ENCODE data around the gene RALGPS1.
A peak's percentile ranks its signal among the peaks of the same experiment; 100 is the strongest.

The RALGPS1 gene

DNA sequence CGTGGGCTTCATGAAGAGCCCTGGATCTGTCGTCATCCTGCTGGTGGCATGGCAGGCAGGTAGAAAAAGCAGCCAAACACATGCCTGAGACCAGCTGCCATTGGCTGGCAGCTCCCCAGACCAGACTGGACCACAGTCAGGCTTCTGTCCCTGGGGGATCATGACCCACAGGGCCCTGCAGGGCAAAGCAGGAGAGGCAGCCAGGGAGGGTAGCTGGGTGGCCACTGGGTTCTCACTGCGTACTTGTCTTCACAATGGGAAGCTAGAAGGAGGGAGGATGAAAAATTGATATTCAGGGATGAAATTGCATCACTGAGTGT, 282.2 kb downstream of the RALGPS1 start:
- DNase-seq = no peak

DNA sequence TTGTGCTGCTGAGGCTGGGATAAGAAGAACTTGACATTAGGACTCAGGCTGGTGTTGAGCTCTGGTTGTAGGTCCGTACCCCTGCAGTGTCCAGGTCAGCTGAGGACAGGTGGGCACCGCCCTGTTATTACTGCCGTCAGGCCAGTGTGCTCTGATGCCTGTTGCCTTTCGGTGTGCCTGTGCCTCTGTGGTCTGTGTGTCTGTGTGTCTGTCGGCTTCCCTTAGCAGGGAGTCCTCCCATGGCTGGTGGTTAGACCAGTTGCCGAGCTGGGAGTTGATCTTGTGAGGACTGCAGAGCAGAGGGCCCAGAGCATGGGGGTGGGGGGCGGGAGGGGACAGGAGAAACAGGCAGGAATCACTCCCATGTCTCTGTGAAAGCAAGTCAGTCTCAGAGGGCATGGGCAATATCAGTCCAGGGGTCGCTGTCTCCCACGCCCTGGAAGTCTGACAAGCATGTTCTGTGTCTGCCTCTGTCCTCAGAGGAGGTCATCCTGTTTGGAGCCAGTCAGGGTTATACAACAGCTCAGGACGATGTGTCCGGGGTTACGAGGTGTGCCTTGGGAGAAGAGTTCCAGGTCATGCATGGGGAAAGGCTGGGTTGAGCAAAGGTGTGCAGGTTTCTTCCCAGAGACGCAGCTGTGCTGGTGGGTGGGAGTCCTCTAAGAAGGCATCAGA, 282.7 kb downstream of the RALGPS1 start:
- no peak for DNase-seq

DNA sequence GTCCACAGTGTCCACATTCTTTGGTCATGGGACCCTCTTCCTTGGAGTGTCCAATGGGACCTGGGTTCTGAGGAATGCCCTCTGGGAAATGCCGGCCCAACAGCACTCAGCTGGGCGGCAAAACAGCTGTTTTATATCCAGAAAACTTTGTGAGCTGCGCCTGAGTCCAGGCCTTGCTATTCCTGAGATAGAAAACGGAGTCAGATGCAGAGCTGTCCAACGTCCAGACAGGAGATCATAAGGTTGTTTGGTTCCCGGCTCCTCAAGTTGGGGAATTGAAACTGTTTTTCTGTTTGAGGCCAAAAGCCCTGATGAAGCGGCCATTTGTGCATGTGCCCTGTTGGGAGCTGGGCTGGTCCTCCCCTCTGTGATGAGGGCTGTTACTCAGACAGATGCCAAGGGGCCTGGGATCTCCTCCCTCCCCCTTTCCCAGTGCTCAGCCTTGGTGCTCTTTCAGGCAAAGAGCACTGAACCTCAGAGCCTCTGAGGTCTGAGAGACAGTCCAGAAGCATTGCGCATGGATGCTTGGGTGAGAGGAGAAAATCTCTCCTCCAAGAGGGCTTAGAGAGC, 283.4 kb downstream of the RALGPS1 start:
- no peak for DNase-seq

DNA sequence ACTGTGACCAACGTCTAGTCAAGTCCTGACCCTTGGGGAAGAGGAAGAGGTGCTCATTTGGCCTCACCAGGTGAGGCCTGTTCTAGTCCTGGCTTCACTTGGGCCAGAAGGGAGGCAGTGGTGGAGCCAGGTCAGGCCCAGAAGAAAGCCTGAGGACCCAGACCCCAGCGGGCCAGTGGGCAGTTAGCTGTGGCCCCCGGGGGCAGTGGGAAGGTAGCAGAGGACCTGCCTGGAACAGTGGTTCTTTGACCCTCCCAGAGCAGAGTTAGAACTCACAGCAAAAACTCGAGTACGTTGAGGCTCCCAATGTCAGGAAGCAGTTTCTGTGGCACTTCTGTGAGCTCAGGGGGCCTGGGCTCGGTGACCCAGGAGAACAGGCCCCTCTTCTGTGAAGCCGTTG, 284.0 kb downstream of the RALGPS1 start:
- DNase-seq = no peak

DNA sequence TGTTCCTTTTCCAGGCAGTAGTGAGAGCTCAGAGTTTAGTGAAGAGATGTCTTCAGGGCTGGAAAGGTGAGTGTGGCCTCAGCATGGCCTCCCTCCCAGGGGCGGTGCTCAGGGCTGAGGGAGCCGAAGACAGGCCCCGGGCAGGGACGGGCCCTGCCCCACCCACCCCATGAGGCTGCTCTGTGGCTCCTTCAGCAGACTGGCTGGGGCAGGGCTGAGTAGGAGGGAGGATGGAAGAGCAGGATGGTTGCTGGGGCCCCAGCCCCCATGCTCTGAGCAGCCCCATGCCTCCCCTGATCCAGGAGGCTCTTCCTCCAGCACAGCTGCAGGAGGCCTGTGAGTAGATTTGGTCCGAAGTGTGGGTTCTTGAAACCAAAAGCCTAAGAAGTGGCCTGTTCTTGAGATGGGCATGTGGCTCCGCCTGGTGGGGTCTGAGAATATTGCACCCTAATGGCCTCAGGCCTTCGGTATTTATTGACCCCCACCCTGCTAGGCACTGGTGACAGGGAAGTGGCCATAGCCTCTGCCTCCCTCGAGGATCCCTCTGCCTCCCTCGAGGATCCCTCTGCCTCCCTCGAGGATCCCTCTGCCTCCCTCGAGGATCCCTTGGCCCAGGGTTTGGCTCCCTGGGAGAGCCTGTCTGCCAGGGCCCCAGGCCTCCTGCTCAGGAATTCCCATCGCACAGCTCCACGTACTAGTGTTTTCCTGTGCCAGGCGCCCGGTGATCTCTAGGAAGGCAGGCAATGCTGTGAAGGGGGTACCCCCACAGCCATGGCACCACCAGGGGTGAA, 284.6 kb downstream of the RALGPS1 start:
- DNase-seq = peak; percentile 62 to 77

- no peak for DNase-seq
Observed at GRCh38 chr9:127200106-127200862, 285.7 kb downstream of the RALGPS1 start.

DNA sequence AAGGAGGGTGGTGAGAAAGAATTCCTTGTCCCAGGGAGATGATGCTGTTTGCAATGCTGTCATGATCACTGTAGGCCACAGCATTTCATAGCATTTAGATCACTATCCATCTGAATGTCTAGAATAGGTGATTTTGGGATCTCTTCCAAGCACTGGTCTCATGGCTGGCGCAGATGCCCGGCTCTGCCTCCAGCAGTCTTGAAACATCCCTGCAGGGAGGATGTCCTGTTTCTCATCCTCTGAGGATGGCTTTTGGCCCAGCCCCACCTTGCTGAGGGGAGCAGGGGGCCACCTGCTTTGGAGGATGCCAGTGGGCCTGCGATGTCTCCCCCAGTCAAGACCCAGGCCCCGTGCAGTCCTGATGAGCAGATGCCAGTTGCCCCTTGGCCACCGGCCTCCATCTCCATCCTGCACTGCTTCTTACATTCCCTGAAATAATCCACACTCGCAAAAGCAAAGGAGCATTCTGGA, 286.5 kb downstream of the RALGPS1 start:
- no peak for DNase-seq

DNA sequence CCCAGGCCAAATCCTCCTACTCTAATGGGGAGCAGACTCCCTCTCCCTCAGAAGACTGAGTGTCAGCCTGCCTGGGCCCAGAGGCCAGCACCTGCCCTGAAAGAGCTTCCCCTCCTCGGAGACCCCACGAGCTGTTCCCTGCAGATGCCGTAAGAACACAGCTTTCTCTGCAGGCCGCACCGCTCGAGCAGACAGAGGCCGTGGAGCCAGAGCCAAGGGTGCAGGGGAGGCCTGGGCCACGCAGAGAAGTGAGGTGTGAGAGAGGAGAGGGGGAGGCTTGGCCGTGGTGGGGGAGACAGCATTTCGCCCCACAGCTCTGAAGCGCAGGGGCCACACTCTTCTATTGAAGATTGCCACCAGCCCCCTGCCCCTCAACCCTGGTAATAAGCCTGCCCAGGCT, 287.1 kb downstream of the RALGPS1 start:
- no peak for DNase-seq

DNA sequence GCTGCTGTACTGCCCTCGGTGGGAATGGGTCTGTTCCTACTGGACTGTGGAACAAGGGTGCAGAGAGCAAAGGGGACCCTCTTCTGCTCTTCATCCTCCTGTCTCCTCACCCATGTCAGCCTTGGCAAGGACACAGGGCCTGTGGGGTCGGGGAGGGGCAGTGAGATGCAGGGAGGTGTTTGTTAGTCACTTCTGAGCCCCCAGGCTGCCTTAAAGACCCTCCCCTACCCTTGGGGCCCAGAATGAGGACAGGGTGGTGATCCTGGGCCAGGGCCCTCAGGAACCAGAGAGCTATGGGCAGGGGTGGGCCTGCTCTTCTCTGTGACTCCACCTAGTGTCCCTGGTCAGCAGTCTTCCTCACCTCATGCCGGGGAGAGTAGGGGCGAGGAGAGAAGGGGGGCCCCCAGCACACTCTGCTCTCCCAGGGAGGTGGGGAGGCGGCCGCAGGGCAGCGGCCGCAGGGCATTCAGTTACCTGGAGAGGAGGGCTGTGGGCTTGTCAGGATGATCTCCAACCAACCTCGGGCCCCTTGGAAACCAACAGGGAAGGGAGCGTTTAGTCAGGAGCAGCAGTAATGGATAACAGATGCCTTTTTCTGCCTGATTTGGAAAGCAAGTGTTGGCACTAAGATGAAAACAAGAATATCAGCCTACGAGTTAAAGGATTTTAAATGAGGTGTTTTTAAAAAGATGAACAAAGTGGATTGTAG, 288.0 kb downstream of the RALGPS1 start:
- no peak for DNase-seq

DNA sequence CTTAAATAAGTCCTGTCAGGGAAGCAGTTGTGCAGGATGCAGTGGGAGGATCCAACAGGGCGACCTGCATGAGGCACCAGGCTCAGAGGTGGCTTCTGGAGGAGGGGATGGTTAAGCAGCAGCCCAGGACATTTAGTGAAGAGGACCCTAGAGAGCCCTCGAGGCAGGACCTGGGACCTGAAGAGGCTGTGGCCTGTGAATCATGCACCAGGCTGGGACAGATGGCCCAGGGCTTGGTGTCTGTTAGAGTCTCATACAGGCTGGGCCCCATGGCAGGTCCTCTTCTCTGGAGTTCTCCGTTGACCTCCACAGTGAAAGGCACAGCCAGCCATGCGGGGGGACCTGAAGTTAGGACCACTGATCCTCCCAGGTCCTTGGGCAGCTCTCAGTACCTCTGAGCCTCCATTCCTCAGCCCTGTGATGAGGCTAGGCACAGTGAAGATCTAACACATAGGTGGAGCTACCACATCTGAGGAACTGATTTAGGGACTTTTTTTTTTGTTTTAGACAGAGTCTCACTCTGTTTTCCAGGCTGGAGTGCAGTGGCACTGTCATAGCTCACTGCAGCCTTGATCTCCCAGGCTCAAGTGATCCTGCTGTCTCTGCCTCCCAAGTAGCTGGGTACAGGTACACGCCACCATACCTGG, 289.2 kb downstream of the RALGPS1 start:
- no peak for DNase-seq

- no peak for DNase-seq
Observed at GRCh38 chr9:127204771-127205470, 290.3 kb downstream of the RALGPS1 start.

GRCh38 chr9:127205952-127206351, 291.4 kb downstream of the RALGPS1 start:
- no peak for DNase-seq

DNA sequence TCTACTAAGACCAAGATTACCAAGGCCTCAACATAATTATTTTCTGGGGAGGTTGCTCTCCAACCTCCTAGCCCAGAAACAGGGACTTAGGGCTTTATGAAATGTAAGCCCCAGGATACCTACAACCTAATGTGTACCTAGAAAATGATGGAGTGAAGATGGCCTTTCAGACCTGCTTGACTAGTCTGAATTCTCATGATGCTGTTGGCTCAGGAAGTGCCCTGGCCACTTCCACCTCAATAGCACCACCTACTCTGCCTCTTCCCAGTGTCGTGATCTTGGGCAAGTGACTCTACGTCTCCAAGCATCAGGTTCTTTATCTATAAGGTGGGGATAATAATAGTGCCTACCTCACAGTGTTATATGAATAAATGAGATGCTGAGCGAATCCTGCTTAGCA, 292.1 kb downstream of the RALGPS1 start:
- no peak for DNase-seq

DNA sequence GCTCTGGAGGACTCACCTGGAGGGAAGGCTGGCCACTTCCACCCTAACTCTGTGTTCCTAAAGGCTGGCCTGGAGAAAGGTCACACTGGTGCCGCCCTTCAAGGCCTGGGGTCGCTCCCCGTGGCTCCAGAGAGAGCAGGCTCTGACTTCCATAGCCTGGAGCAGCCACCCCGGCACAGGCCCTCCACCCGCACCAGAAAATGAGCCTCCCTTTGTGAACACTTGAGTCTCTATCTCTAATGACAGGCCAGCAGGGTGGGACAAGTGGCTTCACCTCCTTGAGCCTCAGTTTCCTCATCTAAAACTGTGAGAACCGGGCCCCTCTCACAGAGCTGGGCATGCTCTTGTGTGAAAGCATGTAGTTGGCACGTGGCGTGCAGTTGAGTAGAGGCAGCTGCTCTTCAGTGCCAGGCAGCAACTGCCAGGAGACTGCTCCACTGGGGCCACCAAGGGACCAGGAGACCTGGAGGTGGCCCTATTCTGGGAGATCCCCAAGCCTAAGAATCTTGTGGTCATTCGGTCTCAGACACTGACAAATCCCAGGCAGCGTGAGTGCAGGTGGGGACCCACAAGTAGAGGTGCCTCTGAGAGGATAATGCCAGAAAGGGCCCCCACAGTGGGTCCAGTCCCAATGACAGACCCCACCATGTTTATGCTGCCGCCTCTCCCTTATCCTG, 293.3 kb downstream of the RALGPS1 start:
- no peak for DNase-seq

DNA sequence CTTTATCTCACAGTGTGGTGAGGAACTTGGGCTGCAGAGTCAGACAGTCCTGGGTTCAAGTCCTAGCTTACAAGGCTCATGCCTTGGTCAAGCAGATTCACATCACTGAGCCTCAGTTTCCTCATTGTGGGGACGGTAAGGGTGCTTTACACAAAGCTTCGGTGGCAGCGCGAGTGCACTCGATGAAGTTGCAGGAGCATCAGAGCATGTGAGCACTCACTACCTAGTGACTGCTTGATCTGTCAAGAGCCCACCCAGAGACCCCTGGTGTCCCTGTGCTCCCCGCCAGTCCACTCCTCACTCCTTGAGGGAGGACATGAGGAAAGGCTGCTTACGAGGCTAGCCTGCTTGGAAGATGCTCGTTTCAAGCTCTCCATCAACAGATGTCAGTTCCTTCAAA, 293.8 kb downstream of the RALGPS1 start:
- DNase-seq = no peak

DNA sequence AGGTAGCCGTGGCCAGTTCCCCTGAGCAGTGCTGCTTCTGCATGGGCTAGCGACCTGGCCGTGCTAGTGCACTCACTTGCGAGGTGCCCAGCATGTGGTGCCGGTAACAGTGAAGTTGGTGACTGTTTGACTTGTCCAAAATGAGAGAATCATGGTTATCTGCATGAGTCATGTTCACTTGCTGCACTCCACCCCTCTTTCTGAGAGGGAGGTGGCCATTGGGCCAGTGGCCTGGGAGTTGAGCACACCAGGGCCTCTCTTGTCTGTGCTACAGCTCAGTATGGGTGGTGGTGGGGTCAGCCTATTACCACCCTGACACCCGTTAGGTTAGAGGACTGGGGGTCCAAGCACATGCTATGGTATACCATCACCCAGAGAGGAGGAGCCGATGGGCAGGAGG, 294.6 kb downstream of the RALGPS1 start:
- DNase-seq = no peak

DNA sequence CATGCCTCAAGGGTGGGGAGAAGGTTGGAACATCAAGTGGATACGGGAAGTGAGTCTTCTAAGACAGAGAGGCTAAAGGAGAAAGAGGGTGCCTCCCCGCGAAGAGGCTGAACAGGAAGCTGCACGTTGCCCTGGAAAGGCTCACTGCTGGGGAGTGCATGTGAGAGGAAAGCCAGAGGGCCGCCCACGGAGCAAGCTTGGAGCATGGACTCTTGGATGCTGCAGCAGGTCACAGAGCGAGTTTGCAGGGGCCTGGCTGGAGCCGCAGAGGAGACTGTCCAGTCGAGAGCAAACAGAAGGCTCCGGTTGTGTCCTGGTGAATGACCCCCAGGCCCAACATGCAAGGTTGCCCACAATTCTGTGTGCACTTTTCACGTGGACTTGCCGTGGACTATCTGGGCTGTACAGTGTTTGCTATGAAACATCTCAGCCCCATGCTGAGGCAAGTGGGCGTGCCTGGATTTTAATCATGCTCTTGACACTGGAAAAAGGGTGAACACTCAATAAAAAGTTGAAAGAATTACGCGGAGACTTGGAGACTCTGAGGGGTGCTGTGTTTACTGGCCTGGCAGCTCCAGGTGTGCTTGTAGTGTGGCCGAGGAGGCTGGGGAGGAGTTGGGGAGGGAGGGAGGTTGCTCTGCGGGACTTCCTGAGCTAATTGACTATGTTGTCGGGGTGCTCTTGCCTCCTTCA, 295.5 kb downstream of the RALGPS1 start:
- no peak for DNase-seq

DNA sequence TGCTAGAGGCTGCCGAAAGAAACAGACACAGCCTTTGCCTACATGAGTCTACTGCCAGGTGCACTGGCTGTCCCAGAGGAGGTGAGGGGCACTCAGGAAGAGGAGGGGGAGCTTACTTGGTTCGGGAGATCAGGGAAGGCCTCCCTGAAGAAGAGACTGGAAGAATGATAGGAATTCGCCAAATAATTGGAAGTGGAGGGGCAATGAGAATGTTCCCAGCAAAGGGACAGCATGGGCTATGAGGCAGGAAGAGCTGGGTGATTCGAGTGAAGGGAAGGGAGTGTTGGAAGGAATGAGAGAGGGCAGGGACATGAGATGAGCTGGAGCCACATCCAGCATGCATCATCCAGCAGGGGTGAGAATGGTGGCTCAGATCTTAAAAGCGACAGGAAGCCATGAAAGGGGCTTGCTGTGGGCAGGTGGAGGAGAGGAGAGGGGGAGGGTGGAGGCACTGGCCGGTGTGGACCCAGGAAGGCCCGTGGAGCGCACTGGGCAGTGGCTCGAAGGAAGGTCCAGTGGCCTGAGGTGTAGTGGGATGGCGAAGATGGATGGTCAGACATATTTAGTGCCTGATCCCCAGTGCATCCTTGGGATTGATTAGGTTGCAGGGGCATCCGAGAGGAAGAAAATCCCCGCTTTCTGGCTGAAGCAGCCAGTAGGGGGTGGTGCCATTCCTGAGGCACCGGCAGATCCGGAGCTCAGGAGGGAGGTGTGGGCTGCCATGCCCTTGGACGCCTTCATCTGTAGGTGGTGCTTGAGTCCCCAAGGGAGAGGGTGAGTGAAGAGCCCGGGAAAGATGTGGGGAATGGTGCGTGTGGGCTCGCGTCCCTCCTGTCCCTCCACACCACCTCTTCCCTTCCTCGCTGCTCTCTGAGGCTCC, 296.5 kb downstream of the RALGPS1 start:
- no peak for DNase-seq

DNA sequence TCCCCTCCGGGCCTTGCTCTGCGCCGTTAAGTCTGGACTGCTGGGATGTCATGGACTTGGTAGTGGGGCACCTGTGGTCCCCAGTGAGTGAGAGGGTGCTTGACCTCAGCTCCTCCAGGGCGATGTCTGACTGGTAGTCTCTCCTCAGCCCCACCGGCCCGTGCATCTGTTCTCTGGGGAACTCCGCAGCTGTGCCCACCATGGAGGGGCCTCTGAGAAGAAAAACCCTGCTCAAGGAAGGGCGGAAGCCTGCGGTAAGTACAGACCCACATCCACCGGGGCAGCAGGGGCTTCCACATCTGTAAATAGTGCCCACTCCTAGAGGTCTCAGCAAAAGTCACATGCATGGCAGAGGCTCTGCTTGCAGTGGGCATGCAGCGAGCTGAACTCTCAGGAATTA, 297.4 kb downstream of the RALGPS1 start:
- DNase-seq = no peak
